GM12865 (cell line): ENCODE measurements around the gene FADS3.

ENCODE experiments used
- DNase-seq: peaks from one replicate; pipeline ENCODE4 v3.0.0; 2010; ENCODE audit warnings: low read depth
- H3K4me3 ChIP-seq: 2 replicates; pipeline ENCODE4 v1.5.1; 2011; ENCODE audit warnings: mild to moderate bottlenecking, low read depth, low read length, control low read depth
- TF ChIP-seq, protein P1 (sequence below): IDR thresholded peaks from 2 replicates; pipeline ENCODE4 v1.5.1; 2011; ENCODE audit warnings: low read length, control low read depth, low read depth, inconsistent platforms; ENCODE audit not compliant: insufficient read depth; ENCODE audit errors: missing control alignments

Gene FADS3

DNA sequence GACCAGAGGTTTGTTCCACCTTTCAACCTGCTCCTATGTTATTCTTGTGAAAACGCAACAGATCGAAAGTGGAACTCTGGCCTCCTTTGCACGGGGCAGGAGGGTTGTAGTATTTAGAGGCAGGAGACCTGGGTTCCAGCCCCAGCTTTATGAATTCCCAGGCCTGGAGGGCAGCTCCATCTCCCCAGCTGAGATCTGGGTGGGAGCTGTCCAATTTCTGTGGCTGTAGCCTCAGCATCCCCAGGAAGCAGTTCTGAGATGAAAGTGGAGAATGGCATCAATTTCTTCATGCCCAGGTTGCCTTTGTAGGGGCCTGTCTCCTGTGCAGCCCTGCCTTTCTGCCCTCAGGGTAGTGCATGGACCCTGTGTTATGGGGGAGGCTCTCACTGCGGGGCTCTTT is 59.1 kb downstream of the FADS3 start:
- TF ChIP-seq, protein P1, sequence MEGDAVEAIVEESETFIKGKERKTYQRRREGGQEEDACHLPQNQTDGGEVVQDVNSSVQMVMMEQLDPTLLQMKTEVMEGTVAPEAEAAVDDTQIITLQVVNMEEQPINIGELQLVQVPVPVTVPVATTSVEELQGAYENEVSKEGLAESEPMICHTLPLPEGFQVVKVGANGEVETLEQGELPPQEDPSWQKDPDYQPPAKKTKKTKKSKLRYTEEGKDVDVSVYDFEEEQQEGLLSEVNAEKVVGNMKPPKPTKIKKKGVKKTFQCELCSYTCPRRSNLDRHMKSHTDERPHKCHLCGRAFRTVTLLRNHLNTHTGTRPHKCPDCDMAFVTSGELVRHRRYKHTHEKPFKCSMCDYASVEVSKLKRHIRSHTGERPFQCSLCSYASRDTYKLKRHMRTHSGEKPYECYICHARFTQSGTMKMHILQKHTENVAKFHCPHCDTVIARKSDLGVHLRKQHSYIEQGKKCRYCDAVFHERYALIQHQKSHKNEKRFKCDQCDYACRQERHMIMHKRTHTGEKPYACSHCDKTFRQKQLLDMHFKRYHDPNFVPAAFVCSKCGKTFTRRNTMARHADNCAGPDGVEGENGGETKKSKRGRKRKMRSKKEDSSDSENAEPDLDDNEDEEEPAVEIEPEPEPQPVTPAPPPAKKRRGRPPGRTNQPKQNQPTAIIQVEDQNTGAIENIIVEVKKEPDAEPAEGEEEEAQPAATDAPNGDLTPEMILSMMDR: no peak
- H3K4me3 ChIP-seq: no peak overlapping the region
- no peak for DNase-seq

DNA sequence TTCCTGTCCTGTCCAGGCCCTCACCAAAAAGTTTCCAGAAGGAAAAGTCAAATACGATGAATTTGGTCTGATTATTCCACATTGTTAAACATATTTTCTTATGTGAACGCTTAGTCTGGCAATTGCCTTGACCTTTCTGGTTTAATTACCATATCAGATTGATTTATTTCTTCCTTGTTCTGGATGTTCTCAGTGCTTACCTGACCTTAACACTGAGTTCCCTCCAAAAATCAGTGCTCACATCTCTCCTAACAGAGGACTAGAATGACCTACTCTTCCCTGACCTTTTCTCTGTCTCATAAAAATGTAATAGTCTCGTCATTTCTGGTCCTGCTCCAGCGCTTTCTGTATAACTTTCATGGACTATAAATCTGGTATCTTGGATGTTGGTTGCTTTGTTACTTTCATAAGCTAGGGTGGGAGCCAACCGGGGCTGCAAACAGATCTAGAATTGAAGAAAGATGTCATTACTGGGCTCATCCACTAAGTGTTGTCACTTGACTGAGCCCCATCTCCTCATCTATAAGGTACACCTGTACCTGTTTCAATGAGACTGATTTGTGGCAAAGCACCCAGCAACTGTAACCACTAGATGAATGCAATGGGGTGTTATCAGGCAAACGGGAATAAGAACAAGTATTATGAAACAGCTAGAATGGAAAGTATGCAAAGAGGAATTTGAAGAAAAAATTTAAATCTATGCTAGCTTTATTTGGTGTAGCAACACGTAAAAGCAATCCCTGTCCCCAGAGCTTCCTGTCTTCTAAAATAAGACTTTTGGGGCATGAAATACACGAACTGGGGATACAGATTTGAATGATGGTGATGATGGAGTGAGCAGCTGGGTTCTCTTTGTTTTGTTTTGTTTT is 60.9 kb downstream of the FADS3 start:
- no peak for DNase-seq
- TF ChIP-seq, protein P1: no peak

DNA sequence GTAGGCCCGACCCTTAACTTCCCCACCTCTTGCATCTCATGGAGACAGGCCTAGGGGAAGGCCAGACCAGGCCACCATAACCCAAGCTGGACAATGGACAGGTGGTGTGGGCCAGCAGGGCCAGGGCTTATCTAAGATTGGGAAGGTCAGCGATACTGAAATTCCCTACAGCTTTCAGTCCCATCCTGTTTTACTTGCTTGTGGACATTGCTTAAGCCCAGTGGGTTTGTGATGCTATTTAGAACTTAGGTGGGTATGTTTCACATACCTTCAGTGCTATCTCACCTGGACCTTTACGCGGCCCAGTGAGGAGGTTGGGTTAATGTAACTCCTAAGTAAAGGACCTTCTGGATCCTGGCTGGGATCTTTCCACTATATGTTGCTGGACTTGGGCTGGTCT is 61.5 kb downstream of the FADS3 start:
- H3K4me3 ChIP-seq: peak overlapping the region; percentile 72
- DNase-seq: no peak
- TF ChIP-seq, protein P1: no peak

More for the DNA sequence above, 60.9 kb downstream of the FADS3 start:
- H3K4me3 ChIP-seq: peak overlapping the region; percentile 72

DNA sequence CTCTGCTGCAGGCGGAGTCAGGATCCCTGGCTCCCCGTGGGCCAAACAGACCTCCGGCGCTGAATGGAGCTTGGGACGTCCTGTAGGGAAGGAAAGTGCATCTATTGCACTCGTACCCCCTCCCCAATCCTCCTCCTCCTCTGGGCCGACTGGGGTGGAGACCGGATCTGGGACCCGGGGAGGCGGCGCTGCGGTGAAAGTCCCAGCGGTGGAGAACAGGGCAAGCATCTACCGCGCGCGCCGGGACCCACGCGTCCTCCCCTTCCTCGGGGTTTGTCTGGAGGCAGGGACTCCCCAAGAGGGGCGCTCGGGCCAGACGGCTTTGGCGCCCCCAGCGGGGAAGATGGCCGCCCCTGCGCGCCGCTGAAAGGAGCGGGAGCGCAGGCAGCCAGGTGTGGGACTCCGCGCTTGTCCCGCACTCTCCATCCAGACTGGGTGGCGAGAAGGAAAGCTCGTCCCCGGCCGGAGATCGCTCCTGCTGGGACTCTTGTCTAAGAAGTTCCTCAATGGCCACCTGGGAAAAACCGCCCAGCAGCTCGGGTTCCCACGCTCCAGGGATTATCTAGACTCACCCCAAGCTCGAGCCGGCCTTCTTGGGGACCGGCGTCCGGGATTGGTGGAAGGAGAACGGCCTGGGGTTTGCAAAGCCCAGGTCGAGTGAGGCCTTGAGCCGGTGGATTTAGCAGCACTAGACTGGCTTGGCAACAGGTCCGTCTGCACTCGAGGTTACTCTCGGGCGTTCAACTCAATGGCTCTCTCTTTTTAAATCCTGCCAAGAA is 62.5 kb downstream of the FADS3 start:
- peak overlapping the region; percentile 72 for H3K4me3 ChIP-seq
- peak; percentile 74 for DNase-seq
- TF ChIP-seq, protein P1: peak; percentile 58

DNA sequence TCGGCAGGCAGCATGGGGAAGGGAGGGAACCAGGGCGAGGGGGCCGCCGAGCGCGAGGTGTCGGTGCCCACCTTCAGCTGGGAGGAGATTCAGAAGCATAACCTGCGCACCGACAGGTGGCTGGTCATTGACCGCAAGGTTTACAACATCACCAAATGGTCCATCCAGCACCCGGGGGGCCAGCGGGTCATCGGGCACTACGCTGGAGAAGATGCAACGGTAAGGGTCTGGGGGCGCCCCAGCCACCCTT is 63.0 kb downstream of the FADS3 start:
- peak overlapping the region; percentile 72 for H3K4me3 ChIP-seq
- TF ChIP-seq, protein P1: no peak
- DNase-seq: no peak

DNA sequence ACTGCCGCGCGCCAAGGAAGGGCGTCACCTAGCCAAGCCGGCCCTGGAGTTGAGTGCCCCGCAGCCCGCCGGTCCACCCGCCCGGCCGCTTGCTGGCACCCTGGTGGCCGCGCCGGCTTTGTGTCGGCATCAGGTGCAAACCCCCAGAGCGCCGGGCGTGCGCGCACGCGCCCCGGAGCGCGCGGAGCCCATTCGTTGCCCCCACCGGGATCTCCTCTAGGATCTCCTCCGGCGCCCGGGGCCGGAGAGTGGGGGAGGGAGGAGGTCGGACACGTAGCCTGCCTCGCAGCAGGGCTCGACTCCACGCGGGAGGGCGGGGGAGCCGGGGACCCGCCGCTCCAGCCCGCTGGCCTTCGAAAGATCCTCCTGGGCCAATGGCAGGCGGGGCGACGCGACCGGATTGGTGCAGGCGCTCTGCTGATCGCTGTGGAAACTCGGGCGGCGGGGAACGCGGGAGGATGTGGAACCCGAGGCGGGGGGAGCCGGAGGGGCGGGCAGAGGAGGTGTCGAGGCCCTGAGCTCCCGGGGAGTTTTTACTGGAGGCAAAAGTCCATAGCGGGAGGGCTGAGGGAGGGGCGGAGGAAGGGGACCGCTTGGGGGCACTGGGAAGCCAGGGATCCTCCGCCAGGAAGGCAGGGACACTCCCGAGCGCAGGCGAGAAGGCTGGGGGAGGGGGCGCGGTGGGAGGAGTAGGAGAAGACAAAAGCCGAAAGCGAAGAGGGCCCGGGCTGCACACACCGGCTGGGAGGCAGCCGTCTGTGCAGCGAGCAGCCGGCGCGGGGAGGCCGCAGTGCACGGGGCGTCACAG is 63.6 kb downstream of the FADS3 start, which contains the start of gene FADS2:
Gene FADS2, plus strand, starts transcription at position 730 of the 808 bp plus-strand sequence. CDS start 91 bp downstream, outside the sequence.
- TF ChIP-seq, protein P1: peak; percentile 28
- DNase-seq: peak; percentile 97
- peak within 1 kb of the TSS; percentile 72 for H3K4me3 ChIP-seq
